H54 (cell line): Measurements from ENCODE around the gene SLC30A10.
"Not testable (repeated sequence)": the region's sequence is repeated elsewhere in the genome, so short reads cannot be mapped to it uniquely, and the experiment has no call there.

Source experiments
- DNase-seq: peaks from one replicate; pipeline ENCODE4 v3.0.0; 2011; ENCODE audit warnings: low spot score, mixed read lengths; ENCODE audit not compliant: insufficient read length
- FAIRE-seq: peaks from 3 replicates; lab custom pipeline; 2011; peaks lifted over from hg19 to GRCh38; lab: Jason Lieb, UNC
- POLR2A ChIP-seq: IDR thresholded peaks from 2 replicates; pipeline ENCODE4 v1.6.1; 2011; ENCODE audit warnings: low read depth, mild to moderate bottlenecking, low read length

SLC30A10 gene

GRCh38 chr1:219945795-219946194, 17.4 kb upstream of the SLC30A10 start:
- no peak for TF ChIP-seq POLR2A
- FAIRE-seq (no peak), DNase-seq (no peak)

DNA sequence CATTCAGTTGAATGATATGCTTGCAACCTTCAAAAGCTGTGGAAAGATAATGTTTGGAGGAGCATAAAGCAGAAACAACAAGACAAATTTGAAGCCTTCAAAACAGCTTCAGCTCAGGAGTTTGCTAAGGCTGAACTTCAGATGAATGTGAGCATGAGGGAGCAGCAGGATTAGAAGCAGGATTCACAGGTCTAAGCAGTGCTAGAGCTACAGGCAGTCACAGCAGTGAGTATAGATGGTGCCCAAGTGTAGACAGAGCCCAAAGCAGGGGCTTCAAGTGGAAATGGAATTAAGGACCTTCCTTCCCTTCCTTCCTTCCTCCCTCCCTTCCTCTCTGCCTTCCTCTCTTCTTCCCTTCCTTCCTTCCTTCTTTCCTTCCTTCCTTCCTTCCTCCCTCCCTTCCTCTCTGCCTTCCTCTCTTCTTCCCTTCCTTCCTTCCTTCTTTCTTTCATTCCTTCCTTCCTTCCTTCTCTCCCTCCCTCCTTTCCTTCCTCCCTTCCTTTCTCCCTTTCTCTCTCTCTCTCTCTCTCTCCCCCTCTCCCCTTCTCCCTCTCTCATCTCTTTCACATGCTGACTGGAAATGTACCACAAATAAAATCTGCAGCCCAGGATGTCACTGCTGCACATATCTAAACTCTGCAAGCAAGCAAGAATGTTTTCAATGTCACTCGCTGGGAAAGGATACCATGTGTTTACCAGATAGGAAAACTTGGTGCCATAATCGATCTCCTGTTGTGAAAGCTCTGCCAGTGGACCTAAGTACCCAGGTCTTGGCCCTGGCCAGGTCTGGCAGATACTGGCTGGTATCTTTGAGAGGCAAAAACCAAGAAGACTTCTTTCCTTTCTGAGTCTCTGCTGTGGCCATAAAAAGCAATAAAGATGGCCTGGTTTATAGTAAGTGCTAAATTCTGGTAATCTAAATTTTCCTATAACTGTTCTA, 13.1 kb upstream of the SLC30A10 start:
- no peak for FAIRE-seq
- no peak for DNase-seq
- no peak for TF ChIP-seq POLR2A

DNA sequence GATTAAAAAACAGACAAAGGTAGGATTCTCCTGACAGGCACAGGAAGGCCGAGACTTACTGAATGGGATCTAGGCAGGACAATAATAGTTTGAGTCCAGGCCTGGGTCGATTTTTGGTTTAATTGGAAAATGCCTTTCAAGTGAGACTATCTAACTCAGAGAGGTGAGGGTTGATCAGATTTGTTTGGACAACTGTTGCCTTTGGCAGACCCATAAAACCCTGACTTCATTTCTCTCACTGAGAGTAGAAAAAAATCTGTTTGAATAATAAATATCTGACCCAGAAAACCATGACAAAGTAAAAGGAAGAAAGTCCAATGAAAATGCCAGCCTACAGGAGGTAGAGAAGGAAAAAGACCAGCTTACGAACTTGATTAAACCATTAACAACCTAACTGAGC, 12.3 kb upstream of the SLC30A10 start:
- FAIRE-seq (no peak), DNase-seq (no peak)
- no peak for TF ChIP-seq POLR2A

DNA sequence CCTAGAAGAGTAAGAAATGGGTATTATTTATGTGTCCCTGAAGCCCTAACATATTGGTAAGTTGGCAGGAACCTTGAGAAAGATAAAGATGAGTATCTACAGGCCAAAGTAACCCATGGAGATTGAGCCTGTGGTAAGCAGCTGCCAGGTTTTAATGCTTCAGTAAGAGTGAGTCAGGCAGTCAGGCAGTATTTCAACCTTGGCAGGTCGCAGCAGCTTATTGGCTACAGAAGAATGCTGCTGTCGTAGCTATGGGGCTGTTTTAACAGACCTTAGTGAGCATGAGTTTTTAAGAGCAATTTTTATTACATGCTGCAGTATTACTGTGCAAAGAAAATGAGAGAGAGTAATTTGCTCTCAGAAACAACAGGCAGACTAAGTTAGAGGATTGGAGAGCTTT, 10.3 kb upstream of the SLC30A10 start:
- peak; percentile 47 for DNase-seq
- FAIRE-seq: peak; percentile 45
- no peak for TF ChIP-seq POLR2A

DNA sequence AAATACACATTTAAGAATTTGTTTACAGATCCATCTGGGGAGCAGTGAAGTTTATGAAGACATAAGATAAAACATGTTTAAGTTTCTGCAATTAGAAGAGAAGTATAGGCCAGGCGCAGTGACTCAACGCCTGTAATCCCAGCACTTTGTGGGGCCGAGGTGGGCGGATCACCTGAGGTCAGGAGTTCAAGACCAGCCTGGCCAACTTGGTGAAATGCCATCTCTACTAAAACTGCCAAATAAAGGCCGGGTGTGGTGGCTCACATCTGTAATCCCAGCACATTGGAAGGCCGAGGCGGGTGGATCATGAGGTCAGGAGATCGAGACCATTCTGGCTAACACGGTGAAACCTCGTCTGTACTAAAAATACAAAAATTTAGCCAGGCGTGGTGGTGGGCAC, 5.4 kb upstream of the SLC30A10 start:
- FAIRE-seq, DNase-seq: not testable (repeated sequence)

DNA sequence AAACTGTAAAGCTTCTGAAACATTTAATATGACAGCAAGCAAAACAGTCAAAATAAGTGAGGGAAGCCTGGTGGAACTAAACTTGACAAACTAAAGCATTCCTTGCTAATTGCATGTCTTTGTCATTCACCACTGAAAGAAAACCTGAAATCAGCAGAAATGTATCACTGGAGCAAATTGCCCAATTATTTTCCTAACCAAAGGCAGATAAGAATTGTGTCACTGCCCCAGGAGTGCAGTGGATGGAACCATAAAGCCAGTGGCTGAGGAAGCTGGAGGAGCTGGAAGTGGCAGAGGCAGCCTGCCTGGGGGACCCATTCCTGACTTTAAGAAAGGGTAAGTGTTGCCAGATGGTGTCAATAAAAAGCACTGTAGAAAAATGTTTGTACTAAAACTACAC, 2.7 kb upstream of the SLC30A10 start:
- DNase-seq (no peak), FAIRE-seq (no peak)

GRCh38 chr1:219928791-219929118, 398 bp upstream of the SLC30A10 start:
- no peak for TF ChIP-seq POLR2A

More for the DNA sequence above, 2.7 kb upstream of the SLC30A10 start:
- no peak for TF ChIP-seq POLR2A

GRCh38 chr1:219927298-219927955, 930 bp downstream of the SLC30A10 start:
- TF ChIP-seq POLR2A: no peak
- no peak for FAIRE-seq
- DNase-seq: no peak

More at GRCh38 chr1:219928791-219929118, 398 bp upstream of the SLC30A10 start:
- FAIRE-seq: no peak
- no peak for DNase-seq

DNA sequence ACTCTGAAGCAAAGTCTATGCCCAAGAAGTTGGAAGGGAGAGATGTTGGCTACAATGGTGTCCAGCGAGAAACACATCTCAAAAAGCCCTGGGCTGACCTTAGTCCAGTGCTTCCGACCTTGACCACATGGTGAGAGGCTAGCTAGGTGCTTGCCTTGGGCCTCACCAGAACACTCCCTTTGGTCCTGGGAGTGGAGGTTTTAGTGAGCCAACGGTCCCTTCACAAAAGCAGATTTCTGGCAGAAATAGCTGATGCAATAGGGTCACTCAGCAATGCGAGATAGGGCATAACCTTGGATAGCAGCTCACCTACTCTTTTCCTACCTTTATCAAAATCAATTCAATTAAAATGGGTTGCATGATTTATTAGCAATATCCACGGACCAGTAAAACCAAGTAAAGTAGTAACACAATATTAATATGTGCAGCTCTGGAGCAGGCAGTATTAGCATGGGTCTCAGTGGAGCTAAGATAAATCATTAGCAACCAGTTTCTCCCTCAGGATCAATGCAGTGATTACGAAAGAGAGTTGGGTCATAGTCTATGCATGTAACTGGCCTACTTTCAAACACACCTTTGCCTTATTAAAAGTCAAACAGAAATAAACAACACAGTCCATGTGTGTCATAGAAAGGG, 1.9 kb downstream of the SLC30A10 start:
- FAIRE-seq (no peak), DNase-seq (no peak)
- TF ChIP-seq POLR2A: no peak

DNA sequence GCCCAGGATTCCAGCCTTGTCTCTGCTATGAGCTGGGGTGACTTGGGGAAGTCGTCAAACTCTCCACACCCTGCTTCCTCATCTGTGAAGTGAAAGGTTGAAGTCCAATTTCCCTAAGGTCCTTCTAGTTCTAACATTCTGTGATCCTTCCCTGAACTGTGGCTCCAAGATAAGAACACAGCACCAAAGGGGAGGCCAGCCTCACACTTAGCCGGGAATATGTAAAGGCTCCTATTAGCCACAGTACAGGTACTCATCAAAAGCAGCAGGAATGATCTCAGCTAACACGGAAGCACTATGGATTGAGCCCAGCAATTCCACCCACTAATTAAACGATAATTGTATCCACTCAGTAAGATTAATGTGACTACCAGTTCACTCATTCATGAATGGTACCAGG, 4.0 kb downstream of the SLC30A10 start:
- no peak for DNase-seq
- TF ChIP-seq POLR2A: no peak
- no peak for FAIRE-seq

DNA sequence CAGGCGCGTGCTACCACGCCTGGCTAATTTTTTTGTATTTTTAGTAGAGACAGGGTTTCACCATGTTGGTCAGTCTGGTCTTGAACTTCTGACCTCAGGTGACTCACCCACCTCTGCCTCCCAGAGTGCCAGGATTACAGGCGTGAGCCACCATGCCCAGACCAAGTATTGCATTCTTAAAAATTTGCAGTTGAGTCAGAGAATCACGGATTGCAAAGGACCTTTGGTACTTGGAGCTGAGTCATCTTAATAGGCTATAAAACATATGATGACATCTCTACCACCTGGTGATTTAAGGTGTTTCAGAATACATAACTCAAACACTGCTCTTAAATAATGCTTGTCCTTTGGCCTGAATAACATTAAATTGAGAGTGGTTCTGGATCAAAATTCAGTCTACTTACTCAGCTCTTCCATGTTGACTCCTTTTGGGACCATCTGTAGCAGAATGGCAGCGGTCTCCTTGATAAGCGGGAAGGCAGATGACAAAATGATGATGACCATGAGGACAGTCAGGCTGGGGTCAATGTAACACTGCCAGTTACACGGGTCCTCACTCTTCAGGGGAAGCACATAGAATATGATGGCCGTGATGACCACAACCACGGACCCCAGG, 10.4 kb downstream of the SLC30A10 start:
- TF ChIP-seq POLR2A: no peak
- FAIRE-seq (no peak), DNase-seq (no peak)

- DNase-seq (no peak), FAIRE-seq (no peak)
- TF ChIP-seq POLR2A: no peak
These were observed 11.1 kb downstream of the SLC30A10 start for GRCh38 chr1:219917281-219917680.

DNA sequence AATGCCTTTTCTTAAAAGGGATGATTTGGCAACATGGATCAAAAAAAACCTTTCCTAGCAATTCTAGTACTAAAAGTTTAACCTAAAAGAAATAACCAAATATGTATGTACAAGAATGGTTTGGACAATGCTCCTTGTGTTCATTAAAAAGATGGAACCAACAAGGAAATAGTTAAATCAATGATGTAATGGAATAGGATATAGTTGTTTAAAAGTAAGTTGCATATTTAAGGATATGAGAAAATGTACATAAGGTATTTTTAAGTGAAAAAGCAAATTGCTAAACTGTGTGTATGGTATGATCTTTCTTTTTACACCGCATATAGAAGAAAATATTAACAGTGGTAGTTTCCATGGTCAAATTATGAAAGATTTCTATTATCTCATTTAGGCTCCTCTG, 12.1 kb downstream of the SLC30A10 start:
- no peak for TF ChIP-seq POLR2A
- DNase-seq (no peak), FAIRE-seq (no peak)
